ENCODE data around the gene CHST15.

CHST15 gene

GRCh38 chr10:124029559-124029958 is 63.8 kb downstream of the CHST15 start:
- no peak for DNase-seq (ENCODE audit: low read depth, low spot score)

- DNase-seq (ENCODE audit: low read depth, low spot score): no peak
Measured at GRCh38 chr10:124028700-124029480, 64.5 kb downstream of the CHST15 start.

- DNase-seq (ENCODE audit: low read depth, low spot score): no peak
Measured at GRCh38 chr10:124027651-124028050, 65.7 kb downstream of the CHST15 start.

- no peak for DNase-seq (ENCODE audit: low read depth, low spot score)
Measured at GRCh38 chr10:124027031-124027611, 66.3 kb downstream of the CHST15 start.

GRCh38 chr10:124026589-124026939 is 66.8 kb downstream of the CHST15 start:
- no peak for DNase-seq (ENCODE audit: low read depth, low spot score)

GRCh38 chr10:124025660-124026588 is 67.5 kb downstream of the CHST15 start:
- no peak for DNase-seq (ENCODE audit: low read depth, low spot score)

GRCh38 chr10:124025152-124025551 is 68.2 kb downstream of the CHST15 start:
- no peak for DNase-seq (ENCODE audit: low read depth, low spot score)

- DNase-seq (ENCODE audit: low read depth, low spot score): no peak
Measured at GRCh38 chr10:124022066-124022465, 71.3 kb downstream of the CHST15 start.

- DNase-seq (ENCODE audit: low read depth, low spot score): no peak
Measured at GRCh38 chr10:124020981-124021815, 72.2 kb downstream of the CHST15 start.

GRCh38 chr10:124019886-124020797 is 73.3 kb downstream of the CHST15 start:
- DNase-seq (ENCODE audit: low read depth, low spot score): no peak

GRCh38 chr10:124018886-124019525 is 74.4 kb downstream of the CHST15 start:
- DNase-seq (ENCODE audit: low read depth, low spot score): no peak

- DNase-seq (ENCODE audit: low read depth, low spot score): no peak
Measured at GRCh38 chr10:124017729-124018128, 75.7 kb downstream of the CHST15 start.

- no peak for DNase-seq (ENCODE audit: low read depth, low spot score)
Measured at GRCh38 chr10:124016804-124017375, 76.5 kb downstream of the CHST15 start.

GRCh38 chr10:124015991-124016390 is 77.4 kb downstream of the CHST15 start:
- no peak for DNase-seq (ENCODE audit: low read depth, low spot score)

- no peak for DNase-seq (ENCODE audit: low read depth, low spot score)
Measured at GRCh38 chr10:124014416-124015154, 78.8 kb downstream of the CHST15 start.

- DNase-seq (ENCODE audit: low read depth, low spot score): no peak
Measured at GRCh38 chr10:124013916-124014315, 79.5 kb downstream of the CHST15 start.

GRCh38 chr10:124012991-124013390 is 80.4 kb downstream of the CHST15 start:
- no peak for DNase-seq (ENCODE audit: low read depth, low spot score)

GRCh38 chr10:124012583-124012982 is 80.8 kb downstream of the CHST15 start:
- no peak for DNase-seq (ENCODE audit: low read depth, low spot score)

GRCh38 chr10:124012066-124012465 is 81.3 kb downstream of the CHST15 start:
- DNase-seq (ENCODE audit: low read depth, low spot score): no peak

Data from iPS DF 19.7 (cell line).